B cell (primary cell): ENCODE results near the gene RGS7BP.

Experiments
- EZH2 ChIP-seq: IDR thresholded peaks from 2 replicates; pipeline ENCODE4 v1.6.1; 2012; ENCODE audit warnings: borderline replicate concordance, low read depth, mild to moderate bottlenecking, moderate library complexity, low read length; ENCODE audit not compliant: insufficient read depth, poor library complexity, severe bottlenecking
- TF ChIP-seq, protein P1 (sequence below): fragments of 200-600 bp; IDR thresholded peaks from one replicate; pipeline ENCODE4 v1.8.0; 2022; ENCODE audit warnings: antibody characterized with exemption, mild to moderate bottlenecking

DNA sequence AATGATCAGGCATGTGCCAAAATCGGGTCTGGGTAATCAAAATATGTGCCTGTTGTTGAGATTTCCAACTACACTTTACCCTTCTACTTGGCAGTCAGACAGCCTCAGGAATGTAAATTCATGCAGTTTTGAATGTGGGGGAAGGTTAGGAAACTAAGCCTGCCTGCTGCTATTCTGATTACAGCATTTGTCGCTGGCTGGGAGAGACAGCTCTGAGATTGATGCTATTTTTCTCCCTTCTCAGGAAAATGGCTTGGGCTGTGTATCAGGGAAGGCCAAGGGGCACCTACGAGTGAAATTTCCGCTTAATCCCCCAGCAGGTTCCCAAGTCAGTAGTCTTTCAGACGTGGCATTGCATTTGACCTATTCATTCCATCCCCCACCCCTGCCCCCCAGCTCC lies 3.6 kb upstream of the RGS7BP start:
- TF ChIP-seq, protein P1, sequence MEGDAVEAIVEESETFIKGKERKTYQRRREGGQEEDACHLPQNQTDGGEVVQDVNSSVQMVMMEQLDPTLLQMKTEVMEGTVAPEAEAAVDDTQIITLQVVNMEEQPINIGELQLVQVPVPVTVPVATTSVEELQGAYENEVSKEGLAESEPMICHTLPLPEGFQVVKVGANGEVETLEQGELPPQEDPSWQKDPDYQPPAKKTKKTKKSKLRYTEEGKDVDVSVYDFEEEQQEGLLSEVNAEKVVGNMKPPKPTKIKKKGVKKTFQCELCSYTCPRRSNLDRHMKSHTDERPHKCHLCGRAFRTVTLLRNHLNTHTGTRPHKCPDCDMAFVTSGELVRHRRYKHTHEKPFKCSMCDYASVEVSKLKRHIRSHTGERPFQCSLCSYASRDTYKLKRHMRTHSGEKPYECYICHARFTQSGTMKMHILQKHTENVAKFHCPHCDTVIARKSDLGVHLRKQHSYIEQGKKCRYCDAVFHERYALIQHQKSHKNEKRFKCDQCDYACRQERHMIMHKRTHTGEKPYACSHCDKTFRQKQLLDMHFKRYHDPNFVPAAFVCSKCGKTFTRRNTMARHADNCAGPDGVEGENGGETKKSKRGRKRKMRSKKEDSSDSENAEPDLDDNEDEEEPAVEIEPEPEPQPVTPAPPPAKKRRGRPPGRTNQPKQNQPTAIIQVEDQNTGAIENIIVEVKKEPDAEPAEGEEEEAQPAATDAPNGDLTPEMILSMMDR, result no peak
- no peak for TF ChIP-seq EZH2
